Cardiac fibroblast (primary cell): ENCODE measurements around the gene UPB1.

Source experiments
- DNase-seq, 2 donors: peaks; one replicate each; pipeline versions ENCODE4 v3.0.0 to v3.0.0-alpha.2; 2010; ENCODE audit warnings: low read depth in 2 of 2
- H3K4me3 ChIP-seq, 2 donors: replicated peaks in 1 of 2; 1 replicate in 1 of 2; 2 replicates in 1 of 2; pipeline ENCODE4 v1.5.1; 2011; ENCODE audit warnings: low read depth in 2 of 2, low read length in 2 of 2, mild to moderate bottlenecking in 2 of 2, moderate library complexity in 1 of 2
- CTCF ChIP-seq: IDR thresholded peaks from one replicate; pipeline ENCODE4 v1.5.1; 2011; ENCODE audit warnings: low read depth, mild to moderate bottlenecking, low read length, inconsistent platforms

UPB1 gene

DNA sequence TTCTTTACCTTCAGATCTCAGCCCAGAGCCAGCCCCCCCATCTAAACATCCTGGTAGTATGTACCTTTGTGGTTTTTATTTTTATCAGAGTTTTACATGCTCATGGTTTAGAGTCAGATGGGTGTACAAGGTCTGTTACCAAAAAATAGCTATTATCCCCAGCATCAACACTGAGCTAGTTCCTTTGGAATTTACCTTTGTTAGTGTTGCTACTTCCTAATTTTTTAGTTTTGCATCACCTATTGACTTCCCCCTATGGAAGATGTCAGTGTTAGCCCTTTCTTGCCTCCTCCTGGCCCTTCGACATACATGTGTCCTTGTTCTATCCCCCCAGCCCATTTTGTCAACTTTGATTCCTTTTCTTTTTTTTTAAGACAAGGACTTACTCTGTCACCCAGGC, 7.4 kb downstream of the UPB1 start:
- TF ChIP-seq CTCF: no peak
- H3K4me3 ChIP-seq: no peak overlapping the region
- no peak for DNase-seq

GRCh38 chr22:24503137-24503842, 8.2 kb downstream of the UPB1 start:
- H3K4me3 ChIP-seq: no peak overlapping the region
- peak; percentile 72 for TF ChIP-seq CTCF
- peak; percentile 68 to 72 for DNase-seq

- H3K4me3 ChIP-seq: no peak overlapping the region
- no peak for TF ChIP-seq CTCF
- no peak for DNase-seq
Observed at GRCh38 chr22:24503843-24504338, 8.8 kb downstream of the UPB1 start.

- DNase-seq: no peak
- no peak for TF ChIP-seq CTCF
Observed at GRCh38 chr22:24504540-24504939, 9.4 kb downstream of the UPB1 start.

GRCh38 chr22:24504956-24505736, 10.0 kb downstream of the UPB1 start:
- no peak for TF ChIP-seq CTCF
- H3K4me3 ChIP-seq: no peak overlapping the region
- peak in 1 of 2 donors; percentile 45 for DNase-seq

More at GRCh38 chr22:24504540-24504939, 9.4 kb downstream of the UPB1 start:
- H3K4me3 ChIP-seq: no peak overlapping the region

DNA sequence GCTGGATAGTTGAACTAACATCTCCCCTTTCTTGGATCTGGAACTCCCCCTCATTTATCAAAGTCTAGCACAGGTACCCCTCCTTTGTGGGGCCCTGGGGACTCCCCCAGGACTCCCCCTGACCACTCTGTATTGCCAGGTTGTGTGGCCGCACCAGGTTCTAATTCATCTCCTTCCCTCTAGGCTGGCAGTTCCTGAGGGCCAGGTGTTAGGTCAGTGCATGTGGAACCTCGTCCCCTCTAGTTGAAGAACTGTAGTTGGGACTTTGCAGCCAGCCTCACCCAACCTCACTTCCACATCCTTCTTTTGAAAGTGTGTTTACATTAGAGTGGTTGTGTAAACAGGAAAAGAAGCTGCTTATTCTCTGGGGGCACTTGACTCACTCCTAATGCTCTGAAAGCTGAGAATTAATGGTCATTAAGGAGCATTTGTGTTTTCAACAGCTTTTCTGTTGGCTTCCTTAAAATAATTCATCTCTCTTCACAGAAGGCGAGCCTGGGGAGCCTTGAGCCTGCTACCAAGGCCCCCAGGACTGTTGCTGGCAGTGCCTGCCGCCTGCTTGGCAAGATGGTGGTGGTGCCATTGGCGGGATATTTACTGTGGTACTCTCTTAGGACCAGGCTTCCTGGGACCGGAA, 11.8 kb downstream of the UPB1 start:
- peak in 1 of 2 donors; percentile 69 for DNase-seq
- no peak for TF ChIP-seq CTCF
- no peak overlapping the region for H3K4me3 ChIP-seq
